Epidermal melanocyte (primary cell): Measurements from ENCODE around the gene CHRNE.
A peak's percentile ranks its signal among the peaks of the same experiment; 100 is the strongest.
"Not testable (repeated sequence)": the region's sequence is repeated elsewhere in the genome, so short reads cannot be mapped to it uniquely, and the experiment has no call there.

Experiments used
- DNase-seq: peaks from one replicate; pipeline ENCODE4 v3.0.0; 2011; ENCODE audit warnings: low spot score; ENCODE audit not compliant: insufficient read length

The CHRNE gene

GRCh38 chr17:4908301-4908700, 5.4 kb upstream of the CHRNE start:
- peak; percentile 17 for DNase-seq

GRCh38 chr17:4906642-4907041, 3.7 kb upstream of the CHRNE start:
- not testable (repeated sequence) for DNase-seq

- peak; percentile 3 for DNase-seq
Observed at GRCh38 chr17:4902540-4902939, 358 bp downstream of the CHRNE start.

GRCh38 chr17:4901648-4902344, 1.1 kb downstream of the CHRNE start:
- DNase-seq = no peak

GRCh38 chr17:4901108-4901647, 1.7 kb downstream of the CHRNE start:
- DNase-seq = peak; percentile 6

- peak; percentile 7 for DNase-seq
Observed at GRCh38 chr17:4900231-4901107, 2.4 kb downstream of the CHRNE start.

- peak; percentile 29 for DNase-seq
Observed at GRCh38 chr17:4899341-4900230, 3.3 kb downstream of the CHRNE start, which contains the start of gene C17orf107. C17orf107 (plus strand) TSS chr17:4899536; CDS start chr17:4899763, 227 bp downstream.

GRCh38 chr17:4898927-4899326, 4.0 kb downstream of the CHRNE start:
- no peak for DNase-seq

- DNase-seq = peak; percentile 10
Observed at GRCh38 chr17:4898351-4898750, 4.5 kb downstream of the CHRNE start.

- DNase-seq = no peak
Observed at GRCh38 chr17:4897785-4898184, 5.1 kb downstream of the CHRNE start.

GRCh38 chr17:4897198-4897687, 5.7 kb downstream of the CHRNE start:
- DNase-seq = peak; percentile 5

GRCh38 chr17:4896332-4897197, 6.3 kb downstream of the CHRNE start:
- DNase-seq = peak; percentile 4

GRCh38 chr17:4895657-4896331, 7.1 kb downstream of the CHRNE start:
- peak; percentile 4 for DNase-seq

GRCh38 chr17:4895121-4895520, 7.8 kb downstream of the CHRNE start:
- no peak for DNase-seq

- peak; percentile 2 for DNase-seq
Observed at GRCh38 chr17:4893721-4894560, 9.0 kb downstream of the CHRNE start.

- DNase-seq = peak; percentile 4
Observed at GRCh38 chr17:4893272-4893671, 9.6 kb downstream of the CHRNE start.

- no peak for DNase-seq
Observed at GRCh38 chr17:4892499-4893221, 10.2 kb downstream of the CHRNE start.
